Measurements from ENCODE around the gene LENG8.
"Not testable (repeated sequence)": the region's sequence is repeated elsewhere in the genome, so short reads cannot be mapped to it uniquely, and the experiment has no call there.

The LENG8 gene

GRCh38 chr19:54489341-54489740 lies 40.3 kb downstream of the LENG8 start:
- no peak for DNase-seq

GRCh38 chr19:54489766-54490165 lies 40.8 kb downstream of the LENG8 start:
- no peak for DNase-seq

- DNase-seq, result no peak
Observed at GRCh38 chr19:54492568-54492967, 43.6 kb downstream of the LENG8 start.

- DNase-seq, result not testable (repeated sequence)
Observed at GRCh38 chr19:54493056-54493455, 44.1 kb downstream of the LENG8 start.

GRCh38 chr19:54493967-54494585 lies 45.1 kb downstream of the LENG8 start:
- no peak for DNase-seq

- not testable (repeated sequence) for DNase-seq
Observed at GRCh38 chr19:54495284-54495683, 46.3 kb downstream of the LENG8 start.

GRCh38 chr19:54497747-54498450 lies 48.9 kb downstream of the LENG8 start:
- not testable (repeated sequence) for DNase-seq

GRCh38 chr19:54498451-54498772 lies 49.4 kb downstream of the LENG8 start:
- DNase-seq, result not testable (repeated sequence)

GRCh38 chr19:54502518-54503048 lies 53.6 kb downstream of the LENG8 start, which contains the start of gene LAIR2:
Gene LAIR2 (plus strand): TSS chr19:54502831. CDS start chr19:54502919, 88 bp downstream.
- no peak for DNase-seq

GRCh38 chr19:54505542-54505941 lies 56.5 kb downstream of the LENG8 start:
- DNase-seq, result not testable (repeated sequence)

GRCh38 chr19:54506079-54506478 lies 57.1 kb downstream of the LENG8 start:
- no peak for DNase-seq

- DNase-seq, result not testable (repeated sequence)
Observed at GRCh38 chr19:54507038-54507717, 58.2 kb downstream of the LENG8 start.

GRCh38 chr19:54507824-54508223 lies 58.8 kb downstream of the LENG8 start:
- no peak for DNase-seq

GRCh38 chr19:54508487-54508886 lies 59.5 kb downstream of the LENG8 start:
- DNase-seq, result not testable (repeated sequence)

- not testable (repeated sequence) for DNase-seq
Observed at GRCh38 chr19:54509200-54509940, 60.4 kb downstream of the LENG8 start.

Measured in NCI-H2171 (cell line).